HepG2 (cell line): ENCODE measurements around the gene USP7. TPM values are rescaled to one million over a fixed set of nuclear protein-coding genes. Genes with fewer than 3 reads are reported as not detected.

ENCODE experiments used
- BCL6 ChIP-seq: IDR thresholded peaks from 2 replicates; pipeline ENCODE4 v1.6.1; 2016; ENCODE audit warnings: missing genetic modification reagents, missing compliant biosample characterization
- FOSL2 ChIP-seq: sonication (generic); formaldehyde crosslinking; IDR thresholded peaks from 2 replicates; pipeline ENCODE4 v1.4.0; 2020; ENCODE audit warnings: missing genetic modification reagents
- MED8 ChIP-seq: sonication (generic); formaldehyde crosslinking; IDR thresholded peaks from 2 replicates; pipeline ENCODE4 v1.8.1; 2023; ENCODE audit warnings: mild to moderate bottlenecking, missing genetic modification reagents; ENCODE audit not compliant: insufficient replicate concordance
- MEIS2 ChIP-seq: sonication (generic); formaldehyde crosslinking; IDR thresholded peaks from 2 replicates; pipeline ENCODE4 v1.9.0; 2021; ENCODE audit warnings: mild to moderate bottlenecking, missing genetic modification reagents
- MIER3 ChIP-seq: IDR thresholded peaks from 2 replicates; pipeline ENCODE4 v1.6.1; 2016; ENCODE audit warnings: missing compliant biosample characterization, borderline replicate concordance
- MYNN ChIP-seq: sonication (generic); formaldehyde crosslinking; IDR thresholded peaks from 2 replicates; pipeline ENCODE4 v1.4.0; 2020; ENCODE audit warnings: mild to moderate bottlenecking, low read depth, missing genetic modification reagents
- NFYC ChIP-seq: IDR thresholded peaks from 2 replicates; pipeline ENCODE4 v1.6.1; 2016; ENCODE audit warnings: missing genetic modification reagents, missing compliant biosample characterization
- ZNF230 ChIP-seq: sonication (generic); formaldehyde crosslinking; IDR thresholded peaks from 2 replicates; pipeline ENCODE4 v1.4.0; 2020; ENCODE audit warnings: mild to moderate bottlenecking, missing genetic modification reagents
- ZNF3 ChIP-seq: IDR thresholded peaks from 2 replicates; pipeline ENCODE4 v1.7.0; 2017; ENCODE audit warnings: inconsistent platforms
- ZNF441 ChIP-seq: sonication (generic); formaldehyde crosslinking; IDR thresholded peaks from 2 replicates; pipeline ENCODE4 v1.7.0; 2021; ENCODE audit warnings: missing genetic modification reagents, borderline replicate concordance
- ZNF552 ChIP-seq: sonication (generic); formaldehyde crosslinking; IDR thresholded peaks from 2 replicates; pipeline ENCODE4 v1.9.0; 2022; ENCODE audit warnings: missing genetic modification reagents, mild to moderate bottlenecking, borderline replicate concordance
- ZNF556 ChIP-seq: sonication (generic); formaldehyde crosslinking; IDR thresholded peaks from 2 replicates; pipeline ENCODE4 v1.4.0; 2020; ENCODE audit warnings: mild to moderate bottlenecking, missing genetic modification reagents, borderline replicate concordance
- ZNF589 ChIP-seq: sonication (generic); formaldehyde crosslinking; conservative IDR thresholded peaks from 2 replicates; pipeline ENCODE4 v1.8.0; 2022; ENCODE audit warnings: mild to moderate bottlenecking, moderate library complexity, missing genetic modification reagents
- polyA plus RNA-seq, 8 experiments: library from polyadenylated mRNA; depleted of rRNA in 3 of 8; stranded (reverse) in 7 of 8; unstranded in 1 of 8; fragments of >200 nt; fragmentation: Illumina TruSeq in 4 of 8; extraction: Trizol in 4 of 8; gene quantifications; 2 replicates each; pipeline versions ENCODE4 v1.2.1 to v1.2.3, GENCODE V29; 2011 to 2016; ENCODE audit warnings: low read depth in 4 of 8, missing spikeins in 1 of 8, mixed read lengths in 1 of 8; ENCODE audit not compliant: insufficient read depth in 1 of 8
- total RNA-seq, 5 experiments: library from RNA; depleted of rRNA; stranded (reverse); fragments of >200 nt; fragmentation: Illumina TruSeq; extraction: Trizol; gene quantifications; 2 replicates each; pipeline ENCODE4 v1.2.3, GENCODE V29; 2016; ENCODE audit warnings: low read depth in 1 of 5
- TF ChIP-seq, protein P1 (sequence below): sonication (generic); formaldehyde crosslinking; IDR thresholded peaks from 2 replicates; pipeline ENCODE4 v1.4.0; 2020; ENCODE audit warnings: missing genetic modification reagents
- TF ChIP-seq, protein P2 (sequence below): sonication (generic); formaldehyde crosslinking; IDR thresholded peaks from 2 replicates; pipeline ENCODE4 v1.4.0; 2020; ENCODE audit warnings: mild to moderate bottlenecking, missing genetic modification reagents
- TF ChIP-seq, protein P3 (sequence below): fragments of 450-650 bp; IDR thresholded peaks from 2 replicates; pipeline ENCODE4 v1.6.1; 2017
- TF ChIP-seq, protein P4 (sequence below): sonication (generic); formaldehyde crosslinking; IDR thresholded peaks from 2 replicates; pipeline ENCODE4 v1.5.1; 2020; ENCODE audit warnings: mild to moderate bottlenecking, moderate library complexity, missing genetic modification reagents

Gene USP7
- total and polyA plus RNA-seq, 2 of the 13 experiments (the other 11 are each of a cell fraction or from before 2014, with no cell fraction given) = 52.5 to 173 TPM

DNA sequence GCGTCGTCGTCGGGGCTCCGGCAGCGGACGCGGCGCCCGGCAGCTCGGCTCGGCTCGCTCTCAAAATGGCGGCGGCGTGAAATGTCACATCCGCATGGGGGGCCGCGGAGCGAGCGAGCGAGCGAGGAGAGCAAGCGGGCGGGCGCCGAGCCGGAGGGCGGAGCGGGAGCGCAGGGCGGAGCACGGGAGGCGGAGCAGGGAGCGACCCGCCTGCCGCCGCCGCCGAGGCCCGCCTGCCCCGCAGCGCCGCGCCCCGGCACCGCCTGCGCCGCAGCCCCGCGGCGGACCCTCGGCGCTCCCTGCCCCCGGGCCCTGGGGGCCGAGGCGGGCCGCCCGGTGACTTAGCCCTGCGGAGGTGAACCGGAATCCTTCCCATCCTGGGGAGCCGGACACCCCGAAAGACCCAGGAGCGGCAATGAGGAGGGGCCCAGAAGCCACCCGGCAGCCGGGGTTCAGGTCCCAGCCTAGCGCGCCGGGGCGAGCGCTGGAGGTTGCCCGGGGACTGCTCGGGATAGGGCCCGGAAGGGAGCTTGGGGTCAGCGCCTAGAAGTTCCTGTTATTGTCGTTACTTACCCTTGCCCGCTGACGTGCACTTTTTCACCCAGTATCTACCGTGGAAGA lies at the start of gene USP7 (continued):
- TF ChIP-seq ZNF556 (CRISPR knock-in tag) (peak; percentile 13; the same call in 1 of the 2 replicates), ZNF3 (CRISPR knock-in tag) (no peak), ZNF441 (CRISPR knock-in tag) (peak; percentile 87), ZNF230 (CRISPR knock-in tag) (no peak), MEIS2 (CRISPR knock-in tag) (peak; percentile 90; the same call in 1 of the 2 replicates), NFYC (CRISPR knock-in tag) (peak; percentile 10; the same call in 1 of the 2 replicates), FOSL2 (no peak), MED8 (CRISPR knock-in tag) (peak; percentile 11), MYNN (CRISPR knock-in tag) (no peak), ZNF552 (no peak), BCL6 (CRISPR knock-in tag) (peak; percentile 72), MIER3 (no peak), ZNF589 (CRISPR knock-in tag) (no peak)
- TF ChIP-seq, protein P1, sequence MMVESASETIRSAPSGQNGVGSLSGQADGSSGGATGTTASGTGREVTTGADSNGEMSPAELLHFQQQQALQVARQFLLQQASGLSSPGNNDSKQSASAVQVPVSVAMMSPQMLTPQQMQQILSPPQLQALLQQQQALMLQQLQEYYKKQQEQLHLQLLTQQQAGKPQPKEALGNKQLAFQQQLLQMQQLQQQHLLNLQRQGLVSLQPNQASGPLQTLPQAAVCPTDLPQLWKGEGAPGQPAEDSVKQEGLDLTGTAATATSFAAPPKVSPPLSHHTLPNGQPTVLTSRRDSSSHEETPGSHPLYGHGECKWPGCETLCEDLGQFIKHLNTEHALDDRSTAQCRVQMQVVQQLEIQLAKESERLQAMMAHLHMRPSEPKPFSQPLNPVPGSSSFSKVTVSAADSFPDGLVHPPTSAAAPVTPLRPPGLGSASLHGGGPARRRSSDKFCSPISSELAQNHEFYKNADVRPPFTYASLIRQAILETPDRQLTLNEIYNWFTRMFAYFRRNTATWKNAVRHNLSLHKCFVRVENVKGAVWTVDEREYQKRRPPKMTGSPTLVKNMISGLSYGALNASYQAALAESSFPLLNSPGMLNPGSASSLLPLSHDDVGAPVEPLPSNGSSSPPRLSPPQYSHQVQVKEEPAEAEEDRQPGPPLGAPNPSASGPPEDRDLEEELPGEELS (CRISPR knock-in tag) = peak; percentile 44; the same call in 1 of the 2 replicates
- TF ChIP-seq, protein P2, sequence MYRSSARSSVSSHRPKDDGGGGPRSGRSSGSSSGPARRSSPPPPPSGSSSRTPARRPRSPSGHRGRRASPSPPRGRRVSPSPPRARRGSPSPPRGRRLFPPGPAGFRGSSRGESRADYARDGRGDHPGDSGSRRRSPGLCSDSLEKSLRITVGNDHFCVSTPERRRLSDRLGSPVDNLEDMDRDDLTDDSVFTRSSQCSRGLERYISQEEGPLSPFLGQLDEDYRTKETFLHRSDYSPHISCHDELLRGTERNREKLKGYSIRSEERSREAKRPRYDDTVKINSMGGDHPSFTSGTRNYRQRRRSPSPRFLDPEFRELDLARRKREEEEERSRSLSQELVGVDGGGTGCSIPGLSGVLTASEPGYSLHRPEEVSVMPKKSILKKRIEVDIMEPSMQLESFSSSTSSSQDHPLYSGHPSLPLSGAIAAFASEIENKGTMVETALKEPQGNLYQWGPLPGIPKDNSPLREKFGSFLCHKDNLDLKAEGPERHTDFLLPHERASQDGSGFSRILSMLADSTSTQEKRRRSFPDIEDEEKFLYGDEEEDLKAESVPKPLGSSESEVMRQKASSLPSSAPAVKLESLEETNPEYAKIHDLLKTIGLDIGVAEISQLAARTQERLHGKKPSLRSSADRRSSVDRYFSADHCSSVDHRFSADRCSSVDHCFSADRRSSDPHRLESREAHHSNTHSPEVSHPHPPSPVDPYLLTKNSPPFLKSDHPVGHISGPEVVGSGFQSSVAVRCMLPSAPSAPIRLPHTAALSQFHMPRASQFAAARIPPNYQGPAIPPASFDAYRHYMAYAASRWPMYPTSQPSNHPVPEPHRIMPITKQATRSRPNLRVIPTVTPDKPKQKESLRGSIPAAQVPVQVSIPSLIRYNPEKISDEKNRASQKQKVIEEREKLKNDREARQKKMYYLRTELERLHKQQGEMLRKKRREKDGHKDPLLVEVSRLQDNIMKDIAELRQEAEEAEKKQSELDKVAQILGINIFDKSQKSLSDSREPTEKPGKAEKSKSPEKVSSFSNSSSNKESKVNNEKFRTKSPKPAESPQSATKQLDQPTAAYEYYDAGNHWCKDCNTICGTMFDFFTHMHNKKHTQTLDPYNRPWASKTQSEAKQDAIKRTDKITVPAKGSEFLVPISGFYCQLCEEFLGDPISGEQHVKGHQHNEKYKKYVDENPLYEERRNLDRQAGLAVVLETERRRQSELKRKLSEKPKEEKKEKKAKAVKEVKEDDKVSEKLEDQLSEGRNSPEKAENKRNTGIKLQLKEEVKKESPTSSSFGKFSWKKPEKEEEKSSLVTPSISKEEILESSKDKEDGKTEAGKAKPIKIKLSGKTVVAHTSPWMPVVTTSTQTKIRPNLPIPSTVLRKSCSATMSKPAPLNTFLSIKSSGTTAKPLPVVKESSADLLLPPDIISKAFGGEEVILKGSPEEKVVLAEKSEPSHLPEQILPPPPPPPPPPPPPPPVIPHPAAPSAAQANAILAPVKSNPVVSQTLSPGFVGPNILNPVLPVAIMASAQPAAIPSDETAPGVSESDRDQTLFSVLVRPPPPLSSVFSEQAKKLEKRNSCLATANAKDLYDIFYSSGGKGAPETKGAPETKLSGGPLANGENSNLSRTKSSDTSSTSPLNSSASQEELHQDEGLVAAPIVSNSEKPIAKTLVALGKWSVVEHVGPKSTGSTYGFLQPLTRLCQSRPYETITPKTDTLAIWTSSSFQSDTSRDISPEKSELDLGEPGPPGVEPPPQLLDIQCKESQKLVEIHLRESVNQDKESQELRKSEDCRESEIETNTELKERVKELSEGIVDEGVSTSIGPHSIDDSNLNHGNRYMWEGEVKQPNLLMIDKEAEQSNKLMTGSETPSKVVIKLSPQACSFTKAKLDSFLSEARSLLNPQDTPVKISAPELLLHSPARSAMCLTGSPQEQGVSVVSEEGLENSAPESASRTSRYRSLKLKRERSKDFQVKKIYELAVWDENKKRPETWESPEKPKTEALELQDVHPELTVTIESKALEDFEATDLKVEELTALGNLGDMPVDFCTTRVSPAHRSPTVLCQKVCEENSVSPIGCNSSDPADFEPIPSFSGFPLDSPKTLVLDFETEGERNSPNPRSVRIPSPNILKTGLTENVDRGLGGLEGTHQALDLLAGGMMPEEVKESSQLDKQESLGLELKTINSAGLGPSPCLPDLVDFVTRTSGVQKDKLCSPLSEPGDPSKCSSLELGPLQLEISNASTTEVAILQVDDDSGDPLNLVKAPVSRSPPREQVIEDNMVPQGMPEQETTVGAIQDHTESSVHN (CRISPR knock-in tag) = no peak
- TF ChIP-seq, protein P3, sequence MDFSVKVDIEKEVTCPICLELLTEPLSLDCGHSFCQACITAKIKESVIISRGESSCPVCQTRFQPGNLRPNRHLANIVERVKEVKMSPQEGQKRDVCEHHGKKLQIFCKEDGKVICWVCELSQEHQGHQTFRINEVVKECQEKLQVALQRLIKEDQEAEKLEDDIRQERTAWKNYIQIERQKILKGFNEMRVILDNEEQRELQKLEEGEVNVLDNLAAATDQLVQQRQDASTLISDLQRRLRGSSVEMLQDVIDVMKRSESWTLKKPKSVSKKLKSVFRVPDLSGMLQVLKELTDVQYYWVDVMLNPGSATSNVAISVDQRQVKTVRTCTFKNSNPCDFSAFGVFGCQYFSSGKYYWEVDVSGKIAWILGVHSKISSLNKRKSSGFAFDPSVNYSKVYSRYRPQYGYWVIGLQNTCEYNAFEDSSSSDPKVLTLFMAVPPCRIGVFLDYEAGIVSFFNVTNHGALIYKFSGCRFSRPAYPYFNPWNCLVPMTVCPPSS = no peak
- TF ChIP-seq, protein P4, sequence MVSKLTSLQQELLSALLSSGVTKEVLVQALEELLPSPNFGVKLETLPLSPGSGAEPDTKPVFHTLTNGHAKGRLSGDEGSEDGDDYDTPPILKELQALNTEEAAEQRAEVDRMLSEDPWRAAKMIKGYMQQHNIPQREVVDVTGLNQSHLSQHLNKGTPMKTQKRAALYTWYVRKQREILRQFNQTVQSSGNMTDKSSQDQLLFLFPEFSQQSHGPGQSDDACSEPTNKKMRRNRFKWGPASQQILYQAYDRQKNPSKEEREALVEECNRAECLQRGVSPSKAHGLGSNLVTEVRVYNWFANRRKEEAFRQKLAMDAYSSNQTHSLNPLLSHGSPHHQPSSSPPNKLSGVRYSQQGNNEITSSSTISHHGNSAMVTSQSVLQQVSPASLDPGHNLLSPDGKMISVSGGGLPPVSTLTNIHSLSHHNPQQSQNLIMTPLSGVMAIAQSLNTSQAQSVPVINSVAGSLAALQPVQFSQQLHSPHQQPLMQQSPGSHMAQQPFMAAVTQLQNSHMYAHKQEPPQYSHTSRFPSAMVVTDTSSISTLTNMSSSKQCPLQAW (CRISPR knock-in tag) = peak; percentile 10; the same call in 1 of the 2 replicates
